Endothelial cell of umbilical vein (primary cell): ENCODE results near the gene FAM43B. TPM values are rescaled to one million over a fixed set of nuclear protein-coding genes. Genes with fewer than 3 reads are reported as not detected.

Experiments
- BruUV-seq: library from RNA; stranded (reverse); fragments of 400-500 nt; replicated peaks from 2 replicates; lab custom pipeline; 2021; lab: Mats Ljungman, UMichigan
- CTCF ChIA-PET: fragments of 300-600, 350-600 bp; sonication (Branson Sonifier 250); formaldehyde crosslinking; loops from one replicate; lab custom pipeline; 2021; ENCODE audit warnings: antibody characterized with exemption, inconsistent platforms; lab: Charles Lee
- POLR2A ChIA-PET: fragments of 300-600, 350-600 bp; sonication (Branson Sonifier 250); formaldehyde crosslinking; loops from one replicate; lab custom pipeline; 2021; ENCODE audit warnings: antibody characterized with exemption, inconsistent platforms; lab: Charles Lee
- DNase-seq: peaks from one replicate; pipeline ENCODE4 v3.0.0-alpha.2; 2011; ENCODE audit warnings: low read depth, low spot score
- FAIRE-seq: peaks from 2 replicates; lab custom pipeline; 2011; peaks lifted over from hg19 to GRCh38; lab: Jason Lieb, UNC
- H2AFZ ChIP-seq: 2 replicates; pipeline ENCODE4 v1.6.0; 2012; ENCODE audit warnings: low read depth, low read length, control low read depth, inconsistent platforms
- H3K27ac ChIP-seq: 2 replicates; pipeline ENCODE4 v1.5.1; 2011; ENCODE audit warnings: low read depth, mild to moderate bottlenecking, control low read depth, low read length, moderate library complexity; ENCODE audit not compliant: insufficient read depth
- H3K27me3 ChIP-seq, 2 experiments: 2 replicates each; pipeline versions ENCODE4 v1.6.0 to v1.6.1; 2011; ENCODE audit warnings: low read length in 2 of 2, mixed read lengths in 1 of 2; ENCODE audit not compliant: control insufficient read depth in 2 of 2, insufficient read depth in 2 of 2
- H3K36me3 ChIP-seq, 2 experiments: 2 replicates in 1 of 2; 3 replicates in 1 of 2; pipeline ENCODE4 v1.5.1; 2011; ENCODE audit warnings: low read length in 2 of 2, mild to moderate bottlenecking in 1 of 2, moderate library complexity in 1 of 2; ENCODE audit not compliant: control insufficient read depth in 2 of 2, insufficient read depth in 2 of 2; ENCODE audit errors: extremely low read depth in 1 of 2
- H3K4me1 ChIP-seq: 3 replicates; pipeline ENCODE4 v1.5.1; 2011; ENCODE audit warnings: mild to moderate bottlenecking, low read length; ENCODE audit not compliant: control insufficient read depth, insufficient read depth; ENCODE audit errors: extremely low read depth
- H3K4me2 ChIP-seq: 2 replicates; pipeline ENCODE4 v1.6.1; 2011; ENCODE audit warnings: low read length, control low read depth, mixed read lengths; ENCODE audit not compliant: insufficient read depth
- H3K4me3 ChIP-seq, 3 experiments: fragments of 200-600 bp in 1 of 3; sonication (generic), shearing (Covaris generic) in 1 of 3; replicated peaks in 1 of 3; 2 replicates each; pipeline ENCODE4 v1.5.1; 2011 to 2016; ENCODE audit warnings: control low read depth in 3 of 3, low read length in 3 of 3, mild to moderate bottlenecking in 2 of 3, inconsistent platforms in 1 of 3, low read depth in 1 of 3, moderate library complexity in 1 of 3; ENCODE audit not compliant: insufficient read depth in 1 of 3
- H3K79me2 ChIP-seq: 2 replicates; pipeline ENCODE4 v1.6.0; 2012; ENCODE audit warnings: low read length, inconsistent platforms; ENCODE audit not compliant: control insufficient read depth, insufficient read depth
- H3K9ac ChIP-seq: replicated peaks from 2 replicates; pipeline ENCODE3; 2011; ENCODE audit warnings: low read length, control low read depth; ENCODE audit not compliant: insufficient read depth; ENCODE audit errors: extremely low read depth
- H3K9me1 ChIP-seq: replicated peaks from 3 replicates; pipeline ENCODE4 v1.6.0; 2011; ENCODE audit warnings: mild to moderate bottlenecking, low read length; ENCODE audit not compliant: control insufficient read depth, insufficient read depth; ENCODE audit errors: extremely low read depth
- H3K9me3 ChIP-seq: replicated peaks from 2 replicates; pipeline ENCODE4 v1.5.1; 2012; ENCODE audit warnings: low read length, inconsistent platforms; ENCODE audit not compliant: control insufficient read depth, insufficient read depth
- H4K20me1 ChIP-seq: replicated peaks from 2 replicates; pipeline ENCODE3; 2011; ENCODE audit warnings: mild to moderate bottlenecking, low read length; ENCODE audit not compliant: control insufficient read depth, insufficient read depth; ENCODE audit errors: extremely low read depth
- EZH2 ChIP-seq: IDR thresholded peaks from 2 replicates; pipeline ENCODE4 v1.6.1; 2012; ENCODE audit warnings: borderline replicate concordance, low read depth, mild to moderate bottlenecking, moderate library complexity, low read length, inconsistent platforms; ENCODE audit not compliant: severe bottlenecking
- FOS ChIP-seq: IDR thresholded peaks from 2 replicates; pipeline ENCODE4 v1.6.1; 2011; ENCODE audit warnings: mild to moderate bottlenecking, low read length, moderate library complexity, borderline replicate concordance; ENCODE audit not compliant: insufficient read depth
- GATA2 ChIP-seq: IDR thresholded peaks from 2 replicates; pipeline ENCODE4 v1.7.0; 2011; ENCODE audit warnings: low read depth, mild to moderate bottlenecking, moderate library complexity, mixed read lengths, low read length; ENCODE audit not compliant: insufficient read length, insufficient read depth
- JUN ChIP-seq: IDR thresholded peaks from 2 replicates; pipeline ENCODE4 v1.6.1; 2011; ENCODE audit warnings: borderline replicate concordance, low read depth; ENCODE audit not compliant: insufficient read length, insufficient read depth
- MYC ChIP-seq: IDR thresholded peaks from one replicate; pipeline ENCODE4 v1.6.1; 2011; ENCODE audit warnings: mild to moderate bottlenecking, low read depth, low read length
- POLR2A ChIP-seq: IDR thresholded peaks from 2 replicates; pipeline ENCODE4 v1.6.1; 2012; ENCODE audit warnings: low read depth, mild to moderate bottlenecking, control low read depth, low read length
- POLR2AphosphoS5 ChIP-seq: IDR thresholded peaks from 2 replicates; pipeline ENCODE4 v1.6.1; 2012; ENCODE audit warnings: low read depth, mild to moderate bottlenecking, control low read depth, low read length, moderate library complexity; ENCODE audit not compliant: insufficient read depth
- dilution Hi-C: fragments of 300-500 bp; cut with MboI; formaldehyde crosslinking; loops from one replicate; pipeline ENCODE4 v1.15.0; 2019; ENCODE audit warnings: low sequenced_read_pairs; ENCODE audit not compliant: extremely low pct_ligation_motif_present
- intact Hi-C: fragments of 100-400 bp; cut with micrococcal nuclease; formaldehyde crosslinking; loops from one replicate; pipeline ENCODE4 v1.10.0; 2022
- polyA plus RNA-seq, 4 experiments: library from polyadenylated mRNA; depleted of rRNA in 3 of 4; stranded (reverse) in 3 of 4; unstranded in 1 of 4; fragments of >200 nt; gene quantifications; 2 replicates each; pipeline versions ENCODE4 v1.2.1 to v1.2.3, GENCODE V29; 2011 to 2012; ENCODE audit warnings: missing spikeins in 1 of 4
- total RNA-seq: library from RNA; stranded (reverse); gene quantifications from 2 replicates; pipeline ENCODE4 v1.2.3, GENCODE V29; 2021
- TF ChIP-seq, protein P1 (sequence below): IDR thresholded peaks from 2 replicates; pipeline ENCODE4 v1.6.1; 2011; ENCODE audit not compliant: insufficient read depth, insufficient read length
- TF ChIP-seq, protein P2 (sequence below), 2 donors: IDR thresholded peaks; 1 replicate in 1 of 2; 2 replicates in 1 of 2; pipeline ENCODE4 v1.5.1; 2011; ENCODE audit warnings: low read length in 2 of 2, mild to moderate bottlenecking in 2 of 2, moderate library complexity in 2 of 2, control low read depth in 1 of 2, inconsistent platforms in 1 of 2, low read depth in 1 of 2; ENCODE audit not compliant: insufficient read depth in 1 of 2; ENCODE audit errors: extremely low read depth in 1 of 2

Gene FAM43B
- total and polyA plus RNA-seq, 2 donors (not counting 3 experiments of a cell fraction or from before 2014, with no cell fraction given): not detected

DNA sequence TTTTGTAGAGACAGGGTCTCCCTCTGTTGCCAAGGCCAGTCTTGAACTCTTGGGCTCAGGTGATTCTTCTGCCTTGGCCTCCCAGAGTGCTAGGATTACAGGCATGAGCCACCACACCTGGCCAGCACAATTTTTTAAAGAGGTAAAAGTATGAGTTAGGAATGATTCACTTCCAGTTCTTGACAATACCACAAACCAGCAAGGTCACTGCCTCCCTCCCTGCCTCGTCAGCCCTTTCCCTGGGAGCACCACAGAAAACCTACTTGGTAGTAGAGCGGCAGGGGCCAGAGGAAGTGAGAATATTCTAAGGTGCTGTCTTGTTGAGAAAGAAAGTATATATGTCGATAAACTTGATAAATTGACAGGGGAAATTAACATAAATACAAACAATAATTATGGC, 25.7 kb downstream of the FAM43B start:
- H2AFZ ChIP-seq: no peak overlapping the region
- TF ChIP-seq POLR2A (no peak), FOS (peak; percentile 34)
- H3K27me3 ChIP-seq: peaks cover 5 to 6% of the 10 kb centered on the region in 2 experiments
- H4K20me1 ChIP-seq: no peaks in the 10 kb centered on the region
- H3K36me3 ChIP-seq: no peaks in the 10 kb centered on the region
- H3K27ac ChIP-seq: no peak overlapping the region
- H3K9ac ChIP-seq: no peak overlapping the region
- no peak for DNase-seq
- H3K4me1 ChIP-seq: peaks cover 5% of the 10 kb centered on the region
- no peaks in the 10 kb centered on the region for H3K79me2 ChIP-seq
- dilution Hi-C loops: no loop called here
- POLR2A ChIA-PET: no interaction called here
- CTCF ChIA-PET: interaction anchor here (5.7 kb wide), 1 partner anchor 55 kb away, joined by 173 read pairs; the partner anchor contains the start of gene PINK1
- peak; percentile 28 for FAIRE-seq
- H3K9me1 ChIP-seq: no peaks in the 10 kb centered on the region
- no TSS peak for BruUV-seq
- intact Hi-C loops: loop anchor here (5.0 kb wide), 1 partner anchor 56 kb away; no protein-coding TSS in a partner anchor
- no peak overlapping the region for H3K4me2 ChIP-seq
- H3K9me3 ChIP-seq: no peaks in the 10 kb centered on the region
- H3K4me3 ChIP-seq: no peak overlapping the region

DNA sequence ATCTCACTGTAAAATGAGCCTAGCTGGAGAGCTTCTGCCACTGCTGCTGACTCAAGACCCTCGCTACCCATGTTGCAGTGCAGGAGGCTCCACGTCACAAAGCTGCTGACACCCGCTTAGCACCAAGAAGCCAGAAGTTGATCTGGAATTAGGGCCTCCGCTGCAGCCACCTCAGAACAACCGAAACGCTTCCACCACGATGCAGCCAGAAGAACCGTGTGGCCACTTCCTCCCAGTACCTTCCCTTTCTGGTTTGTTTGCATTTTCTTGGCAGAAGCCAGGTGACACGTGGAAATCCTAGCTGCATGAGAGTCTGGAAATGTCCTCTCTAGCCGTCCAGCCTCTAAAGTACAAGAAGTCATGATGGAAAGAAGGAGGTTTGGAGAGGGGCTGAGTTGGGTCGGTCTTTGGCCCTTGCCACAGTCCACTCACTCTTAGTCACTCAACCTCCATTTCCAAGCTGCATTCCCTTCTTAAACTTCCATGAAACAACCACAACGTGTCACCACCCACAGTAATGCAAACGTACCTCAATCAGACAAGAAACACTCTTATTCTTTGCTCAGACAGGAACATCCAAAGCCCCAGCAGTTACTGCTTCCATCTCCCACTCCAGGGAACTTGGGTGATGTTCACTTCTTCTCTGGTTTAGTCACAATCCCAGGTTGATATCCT, 26.5 kb downstream of the FAM43B start:
- Histone ChIP-seq H3K4me2 (no peak overlapping the region), H3K27me3 (no peaks in the 10 kb centered on the region), H3K9me3 (no peaks in the 10 kb centered on the region), H3K9ac (no peak overlapping the region), H2AFZ (no peak overlapping the region), H3K4me1 (peaks cover 5% of the 10 kb centered on the region), H3K36me3 (no peaks in the 10 kb centered on the region), H3K27ac (no peak overlapping the region), H3K9me1 (no peaks in the 10 kb centered on the region), H3K4me3 (no peak overlapping the region), H3K79me2 (no peaks in the 10 kb centered on the region), H4K20me1 (no peaks in the 10 kb centered on the region)
- ChIA-PET CTCF (interaction anchor here (1.2 to 1.4 kb wide), 2 partner anchors 18 to 19 kb away, joined by 3 to 4 read pairs; no protein-coding TSS in a partner anchor), POLR2A (interaction anchor here (0.6 kb wide), 1 partner anchor 12 kb away, joined by 3 read pairs; no protein-coding TSS in a partner anchor)
- TF ChIP-seq GATA2: no peak
- TF ChIP-seq POLR2A: no peak
- no peak for TF ChIP-seq MYC
- no peak for TF ChIP-seq FOS
- no peak for TF ChIP-seq EZH2
- TF ChIP-seq JUN: no peak
- TF ChIP-seq, protein P1, sequence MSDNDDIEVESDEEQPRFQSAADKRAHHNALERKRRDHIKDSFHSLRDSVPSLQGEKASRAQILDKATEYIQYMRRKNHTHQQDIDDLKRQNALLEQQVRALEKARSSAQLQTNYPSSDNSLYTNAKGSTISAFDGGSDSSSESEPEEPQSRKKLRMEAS: no peak
- TF ChIP-seq, protein P2, sequence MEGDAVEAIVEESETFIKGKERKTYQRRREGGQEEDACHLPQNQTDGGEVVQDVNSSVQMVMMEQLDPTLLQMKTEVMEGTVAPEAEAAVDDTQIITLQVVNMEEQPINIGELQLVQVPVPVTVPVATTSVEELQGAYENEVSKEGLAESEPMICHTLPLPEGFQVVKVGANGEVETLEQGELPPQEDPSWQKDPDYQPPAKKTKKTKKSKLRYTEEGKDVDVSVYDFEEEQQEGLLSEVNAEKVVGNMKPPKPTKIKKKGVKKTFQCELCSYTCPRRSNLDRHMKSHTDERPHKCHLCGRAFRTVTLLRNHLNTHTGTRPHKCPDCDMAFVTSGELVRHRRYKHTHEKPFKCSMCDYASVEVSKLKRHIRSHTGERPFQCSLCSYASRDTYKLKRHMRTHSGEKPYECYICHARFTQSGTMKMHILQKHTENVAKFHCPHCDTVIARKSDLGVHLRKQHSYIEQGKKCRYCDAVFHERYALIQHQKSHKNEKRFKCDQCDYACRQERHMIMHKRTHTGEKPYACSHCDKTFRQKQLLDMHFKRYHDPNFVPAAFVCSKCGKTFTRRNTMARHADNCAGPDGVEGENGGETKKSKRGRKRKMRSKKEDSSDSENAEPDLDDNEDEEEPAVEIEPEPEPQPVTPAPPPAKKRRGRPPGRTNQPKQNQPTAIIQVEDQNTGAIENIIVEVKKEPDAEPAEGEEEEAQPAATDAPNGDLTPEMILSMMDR (IDR thresholded peaks at IDR 0.05; ENCODE audit: extremely low read depth in 1 of 2, insufficient read depth in 1 of 2, low read depth in 1 of 2, low read length in 2 of 2): no peak
- no peak for TF ChIP-seq POLR2AphosphoS5
- intact Hi-C loops: loop anchor here (5.0 kb wide), 1 partner anchor 57 kb away; no protein-coding TSS in a partner anchor
- dilution Hi-C loops: no loop called here
- BruUV-seq: no TSS peak
- DNase-seq: no peak
- FAIRE-seq: no peak
